SKM-1 treated with dmso at 0.1 percent for 144 hours (cell line): ENCODE results near the gene TGFBR1.
A peak's percentile ranks its signal among the peaks of the same experiment; 100 is the strongest.

Source experiments
- DNase-seq: peaks from one replicate; lab custom pipeline; 2025; ENCODE audit not compliant: unreplicated experiment; lab: John Stamatoyannopoulos, UW

Gene TGFBR1

DNA sequence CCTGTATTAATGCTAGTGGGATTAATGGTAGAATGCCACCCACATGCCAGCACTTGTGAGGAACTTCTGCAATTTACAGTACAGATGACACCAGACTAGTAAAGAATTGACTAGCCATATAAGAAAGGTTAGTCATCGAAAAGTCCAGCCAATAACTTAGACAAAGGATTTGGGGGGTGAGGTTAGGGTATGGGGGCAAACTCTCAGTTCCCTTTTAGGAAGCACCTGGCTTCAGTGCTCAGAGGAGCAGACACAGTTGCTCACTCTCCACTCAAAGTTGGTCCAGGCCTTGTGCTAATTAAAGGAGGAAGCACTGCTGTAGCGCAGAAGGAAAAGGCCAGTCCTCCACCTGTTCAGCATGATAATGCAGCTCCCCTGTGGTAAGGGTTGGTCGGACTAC is 25.2 kb downstream of the TGFBR1 start:
- DNase-seq: no peak

- DNase-seq: no peak
Observed at GRCh38 chr9:99133145-99133544, 28.2 kb downstream of the TGFBR1 start.

- no peak for DNase-seq
Observed at GRCh38 chr9:99134893-99135341, 30.0 kb downstream of the TGFBR1 start.

DNA sequence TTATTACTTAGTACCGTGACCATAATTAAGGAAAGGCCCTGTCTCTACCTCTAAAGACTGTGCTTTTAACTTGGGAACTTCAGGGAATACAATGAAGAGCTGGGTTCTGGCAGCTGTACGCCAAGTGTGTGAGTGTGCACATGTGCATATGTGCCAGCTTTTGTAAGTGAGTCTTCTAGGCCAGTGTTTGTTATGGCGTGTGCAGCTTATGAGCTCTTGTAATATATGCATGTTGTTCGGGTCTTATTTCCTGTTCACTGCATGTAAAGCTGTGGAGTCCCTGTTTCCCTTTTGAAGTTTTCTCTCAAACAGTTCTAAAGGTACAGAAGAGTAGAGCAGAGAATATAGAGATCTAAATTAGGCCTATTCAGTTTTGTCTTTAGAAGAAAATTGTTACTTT is 30.5 kb downstream of the TGFBR1 start:
- DNase-seq: no peak

DNA sequence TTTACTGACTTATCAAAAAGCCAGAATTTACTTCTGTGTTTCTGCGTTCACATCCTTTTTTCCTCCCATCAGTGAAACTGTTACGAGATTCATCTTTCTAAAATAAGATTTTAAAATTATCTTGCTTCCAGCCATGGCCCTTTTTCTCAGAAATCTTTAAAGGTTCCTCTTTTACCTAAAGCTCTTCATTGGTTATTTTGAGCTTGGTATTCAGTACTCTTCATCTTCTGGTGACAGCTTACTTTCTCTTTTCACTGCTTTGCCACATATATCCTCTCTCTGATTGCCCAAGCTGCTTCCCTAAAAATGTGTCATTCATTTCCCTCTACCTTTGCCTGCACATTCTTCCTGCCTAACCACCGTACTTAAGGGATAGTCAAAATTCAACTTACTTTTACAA is 32.3 kb downstream of the TGFBR1 start:
- peak; percentile 69 for DNase-seq

DNA sequence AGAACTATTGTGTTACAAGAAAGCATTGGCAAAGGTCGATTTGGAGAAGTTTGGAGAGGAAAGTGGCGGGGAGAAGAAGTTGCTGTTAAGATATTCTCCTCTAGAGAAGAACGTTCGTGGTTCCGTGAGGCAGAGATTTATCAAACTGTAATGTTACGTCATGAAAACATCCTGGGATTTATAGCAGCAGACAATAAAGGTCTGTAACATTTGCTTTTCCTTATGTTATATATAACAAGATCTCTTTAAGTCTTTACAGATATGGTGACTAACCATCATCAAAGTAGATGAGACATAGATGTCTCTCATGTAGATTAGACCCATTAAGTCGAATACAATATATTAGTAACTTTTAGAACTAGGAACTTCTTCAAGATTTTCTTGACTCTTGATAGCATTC is 33.0 kb downstream of the TGFBR1 start:
- DNase-seq: no peak

DNA sequence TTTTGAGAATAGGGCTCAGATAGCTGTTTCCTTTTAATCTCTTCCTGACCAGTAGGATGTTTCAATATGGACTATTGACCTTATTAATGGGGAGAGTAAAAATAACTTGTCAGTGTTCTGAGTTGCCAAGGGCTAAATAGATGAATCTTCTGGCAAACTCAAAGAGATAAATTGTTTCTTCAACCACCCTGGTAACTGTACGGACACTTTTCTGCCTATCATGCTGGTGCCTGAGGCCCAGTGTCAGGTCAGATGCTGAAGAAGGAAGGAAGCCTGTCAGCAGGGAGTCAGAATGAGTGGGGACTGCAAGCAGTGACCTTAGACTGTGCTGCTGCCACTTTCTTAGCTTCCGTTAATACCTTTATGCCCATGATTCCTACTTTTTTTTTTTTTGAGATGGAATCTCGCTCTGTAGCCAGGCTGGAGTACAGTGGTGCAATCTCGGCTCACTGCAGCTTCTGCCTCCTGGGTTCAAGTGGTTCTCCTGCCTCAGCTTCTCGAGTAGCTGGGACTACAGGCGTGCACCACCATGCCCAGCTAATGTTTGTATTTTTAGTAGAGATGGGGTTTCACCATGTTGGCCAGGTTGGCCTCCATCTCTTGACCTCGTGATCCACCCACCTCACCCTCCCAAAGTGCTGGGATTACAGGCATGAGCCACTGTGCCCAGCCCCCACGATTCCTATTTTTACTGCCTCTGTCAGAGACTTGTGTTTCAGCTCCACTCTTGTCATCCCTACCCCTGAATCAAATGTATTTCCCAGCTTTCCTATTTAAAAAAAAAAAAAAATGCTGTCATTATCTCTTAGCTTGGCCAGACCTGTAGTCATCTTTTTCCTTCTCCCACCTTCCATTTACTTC is 33.7 kb downstream of the TGFBR1 start:
- DNase-seq: no peak

DNA sequence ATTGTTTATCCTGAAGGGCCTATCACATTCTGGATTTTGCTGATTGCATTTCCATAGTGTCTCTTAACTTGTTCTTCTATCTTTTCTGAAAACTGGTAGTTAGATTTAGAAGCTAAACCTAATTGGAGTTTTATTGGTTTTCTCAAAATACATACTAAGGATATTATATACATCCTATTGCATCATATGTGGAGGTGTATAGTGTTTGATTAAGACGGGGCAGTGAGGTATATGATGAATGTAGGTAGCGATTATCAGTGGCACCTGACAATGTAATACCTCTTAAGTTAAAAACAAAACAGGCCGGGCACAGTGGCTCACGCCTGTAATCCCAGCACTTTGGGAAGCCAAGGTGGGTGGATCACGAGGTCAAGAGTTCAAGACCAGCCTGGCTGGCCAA is 35.0 kb downstream of the TGFBR1 start:
- DNase-seq: no peak

- no peak for DNase-seq
Observed at GRCh38 chr9:99140685-99141314, 35.9 kb downstream of the TGFBR1 start.

GRCh38 chr9:99141849-99142248 is 36.9 kb downstream of the TGFBR1 start:
- DNase-seq: no peak

DNA sequence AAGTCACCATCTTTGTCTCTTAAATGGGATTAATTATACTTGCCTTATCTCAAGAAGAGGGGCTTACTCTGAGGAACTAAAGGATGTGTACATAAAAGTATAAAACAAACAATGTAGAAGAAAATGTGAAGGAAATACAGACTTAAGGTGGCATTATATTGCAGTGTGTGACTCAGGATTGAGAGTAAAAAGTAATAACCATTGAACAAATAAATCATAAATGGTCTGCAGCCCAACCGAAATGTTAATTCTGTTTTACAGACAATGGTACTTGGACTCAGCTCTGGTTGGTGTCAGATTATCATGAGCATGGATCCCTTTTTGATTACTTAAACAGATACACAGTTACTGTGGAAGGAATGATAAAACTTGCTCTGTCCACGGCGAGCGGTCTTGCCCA is 37.4 kb downstream of the TGFBR1 start:
- DNase-seq: no peak

- no peak for DNase-seq
Observed at GRCh38 chr9:99143655-99144054, 38.7 kb downstream of the TGFBR1 start.

DNA sequence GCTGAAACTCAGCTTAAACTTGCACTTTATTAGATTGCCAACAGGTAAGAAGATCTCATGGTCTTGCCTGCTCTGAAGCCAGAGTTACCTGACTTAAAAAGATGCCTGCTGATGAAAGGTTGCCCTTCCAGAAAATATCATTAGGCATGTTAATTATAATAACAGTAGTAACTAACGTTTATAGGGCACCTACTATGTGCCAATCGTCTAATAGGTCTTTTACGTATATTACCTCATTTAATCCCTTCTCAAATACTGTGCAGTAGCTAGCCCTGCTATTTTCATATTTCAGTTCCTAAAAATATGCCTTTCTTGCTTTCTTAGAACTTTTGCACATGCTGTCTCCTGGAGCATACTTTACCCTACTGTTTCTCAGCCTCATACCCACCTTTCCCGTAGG is 40.1 kb downstream of the TGFBR1 start:
- DNase-seq: no peak

GRCh38 chr9:99146574-99146973 is 41.7 kb downstream of the TGFBR1 start:
- DNase-seq: no peak

GRCh38 chr9:99147177-99147576 is 42.3 kb downstream of the TGFBR1 start:
- DNase-seq: no peak

- no peak for DNase-seq
Observed at GRCh38 chr9:99150451-99151171, 45.7 kb downstream of the TGFBR1 start.

DNA sequence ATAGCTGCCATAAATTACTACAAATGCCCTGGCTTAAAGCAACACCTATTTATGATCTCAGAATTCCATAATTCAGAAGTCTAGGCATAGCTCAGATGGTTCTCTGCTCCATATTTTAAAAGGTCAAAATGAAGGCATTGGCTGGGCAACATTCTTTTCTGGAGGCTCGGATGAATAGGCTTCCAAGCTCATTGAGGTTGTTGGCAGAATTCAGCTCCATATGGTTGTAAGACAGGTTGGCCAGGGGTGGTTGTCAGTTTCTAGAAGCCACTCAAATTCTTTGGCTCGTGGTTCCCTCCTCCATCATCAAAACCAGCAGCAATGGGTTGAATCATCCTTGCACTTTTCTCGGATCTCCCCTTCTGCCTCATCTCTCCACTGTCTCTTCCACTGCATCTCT is 49.4 kb downstream of the TGFBR1 start:
- DNase-seq: no peak

GRCh38 chr9:99155736-99156135 is 50.8 kb downstream of the TGFBR1 start:
- DNase-seq: no peak

DNA sequence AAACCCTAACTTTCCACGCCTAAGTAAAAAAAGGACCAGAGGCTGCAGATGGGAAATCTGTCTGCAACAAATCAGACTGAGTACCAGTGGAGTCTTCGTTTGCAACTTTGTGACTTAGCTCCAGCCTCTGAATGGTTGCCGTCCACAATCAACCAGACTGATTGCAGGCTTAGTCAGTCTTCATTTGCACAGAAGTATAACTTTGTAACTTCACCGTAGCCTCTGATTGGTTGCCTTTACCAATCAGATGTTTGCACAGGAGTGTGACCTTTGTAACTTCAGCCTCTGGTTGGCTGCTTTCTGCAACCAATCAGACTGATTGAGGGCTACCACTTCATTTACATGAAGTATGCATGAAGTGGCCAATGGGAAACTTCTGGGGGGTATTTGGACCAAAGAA is 53.7 kb downstream of the TGFBR1 start:
- DNase-seq: no peak

DNA sequence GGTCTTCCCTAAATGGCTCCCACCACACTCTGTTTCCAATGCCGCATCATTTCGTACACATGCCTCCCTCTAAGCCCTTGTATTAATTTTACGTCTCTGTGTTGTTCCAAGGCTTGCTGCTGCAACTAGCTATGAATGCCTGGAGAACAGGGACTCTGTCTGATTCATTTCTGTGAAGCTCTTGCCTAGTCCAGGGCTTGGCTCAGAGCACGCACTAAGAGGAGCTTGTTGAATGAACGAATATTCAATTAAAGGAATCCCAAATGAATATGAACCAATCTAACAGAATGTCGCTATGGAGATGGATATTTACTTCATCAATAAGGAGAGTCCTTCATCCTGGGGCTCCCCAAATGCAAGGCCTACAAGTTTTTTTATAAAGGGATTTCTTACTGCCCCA is 55.3 kb downstream of the TGFBR1 start:
- DNase-seq: no peak

- DNase-seq: peak; percentile 3
Observed at GRCh38 chr9:99162759-99163364, 57.9 kb downstream of the TGFBR1 start.

- no peak for DNase-seq
Observed at GRCh38 chr9:99166149-99166548, 61.2 kb downstream of the TGFBR1 start.
